Astrocyte of the spinal cord (primary cell): ENCODE data around the gene NDUFA11.

Source experiments
- DNase-seq: peaks from one replicate; pipeline ENCODE4 v3.0.0; 2011; ENCODE audit warnings: low read depth, low spot score
- H3K4me3 ChIP-seq: 2 replicates; pipeline ENCODE4 v1.5.1; 2011; ENCODE audit warnings: low read depth, mild to moderate bottlenecking, low read length, moderate library complexity
- CTCF ChIP-seq: IDR thresholded peaks from 2 replicates; pipeline ENCODE4 v1.5.1; 2012; ENCODE audit warnings: low read depth, mild to moderate bottlenecking, low read length, inconsistent platforms
- in situ Hi-C: cut with HindIII; loops from 2 replicates; pipeline ENCODE4 v1.10.0; 2017; ENCODE audit warnings: low sequenced_read_pairs

The NDUFA11 gene

GRCh38 chr19:5867201-5868136 is 36.1 kb downstream of the NDUFA11 start:
- in situ Hi-C loops, result no loop called here
- TF ChIP-seq CTCF, result no peak

GRCh38 chr19:5865772-5866171 is 37.8 kb downstream of the NDUFA11 start:
- in situ Hi-C loops, result no loop called here

More at GRCh38 chr19:5867201-5868136, 36.1 kb downstream of the NDUFA11 start:
- DNase-seq, result no peak
- no peak overlapping the region for H3K4me3 ChIP-seq

GRCh38 chr19:5864725-5865486 is 38.7 kb downstream of the NDUFA11 start:
- H3K4me3 ChIP-seq, result no peak overlapping the region
- no peak for DNase-seq
- in situ Hi-C loops, result no loop called here
- TF ChIP-seq CTCF, result peak; percentile 9

More at GRCh38 chr19:5865772-5866171, 37.8 kb downstream of the NDUFA11 start:
- no peak for TF ChIP-seq CTCF
- H3K4me3 ChIP-seq, result no peak overlapping the region
- no peak for DNase-seq

GRCh38 chr19:5864013-5864720 is 39.4 kb downstream of the NDUFA11 start:
- no peak for TF ChIP-seq CTCF
- no peak for DNase-seq
- no peak overlapping the region for H3K4me3 ChIP-seq
- in situ Hi-C loops, result no loop called here

- DNase-seq, result no peak
- H3K4me3 ChIP-seq, result no peak overlapping the region
- in situ Hi-C loops, result no loop called here
- TF ChIP-seq CTCF, result no peak
Observed at GRCh38 chr19:5863030-5863665, 40.4 kb downstream of the NDUFA11 start.
